ENCODE measurements around the gene ARF1. TPM values are rescaled to one million over a fixed set of nuclear protein-coding genes. Genes with fewer than 3 reads are reported as not detected.

The ARF1 gene
- total and polyA plus RNA-seq, 2 of the 8 experiments (the other 6 are each of a cell fraction or from before 2014, with no cell fraction given): 265 to 471 TPM

DNA sequence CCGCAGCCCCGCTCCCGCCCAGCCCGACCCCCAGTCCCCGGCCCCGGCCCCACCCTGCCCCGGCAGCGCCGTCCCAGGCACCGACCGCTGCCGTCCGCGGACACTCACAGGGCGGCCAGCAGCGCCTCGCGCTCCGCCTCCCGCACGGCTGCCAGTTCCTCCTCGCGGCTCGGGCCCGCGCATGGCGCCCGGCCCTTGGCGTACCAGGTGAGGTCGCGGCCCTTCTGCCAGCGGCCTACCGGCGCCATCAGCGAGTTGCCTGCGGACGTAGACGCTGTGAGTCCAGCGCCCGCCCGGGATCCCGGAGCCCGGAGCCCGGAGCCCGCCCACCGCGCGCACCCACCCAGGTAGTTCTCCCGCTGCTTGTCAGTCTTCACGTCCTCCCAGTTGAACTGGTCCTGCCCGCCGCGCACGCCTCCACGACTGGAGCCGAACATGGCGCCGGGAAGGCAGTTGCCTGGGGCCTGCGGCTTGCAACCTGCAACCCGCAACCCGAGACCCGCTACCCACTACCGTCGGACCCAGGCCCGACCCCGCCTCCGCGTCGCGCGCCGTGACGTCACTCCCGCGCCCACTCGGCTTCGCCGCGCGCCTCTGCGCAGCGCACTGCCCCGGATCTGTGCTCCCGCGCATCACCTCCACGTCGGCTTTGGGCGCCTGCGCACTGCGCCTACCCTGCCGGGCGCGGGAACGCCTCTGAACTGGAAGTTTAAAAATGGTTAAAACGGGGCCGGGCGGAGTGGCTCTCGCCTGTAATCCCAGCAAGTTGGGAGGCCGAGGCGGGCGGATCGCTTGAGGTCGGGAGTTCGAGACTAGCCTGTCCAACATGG lies 20.5 kb downstream of the ARF1 start, which contains the start of gene C1orf35 (continued):
- TF ChIP-seq KDM1A (IDR thresholded peaks at IDR 0.05; ENCODE audit: borderline replicate concordance, low read length): no peak
- TF ChIP-seq RNF2 (IDR thresholded peaks at IDR 0.05; ENCODE audit: borderline replicate concordance, low read depth, low read length, missing control alignments, poor library complexity, severe bottlenecking): no peak
